GM18951 (cell line): ENCODE measurements around the gene KCTD6.

ENCODE experiments used
- POLR2A ChIP-seq: IDR thresholded peaks from 4 replicates; pipeline ENCODE4 v1.6.1; 2011; ENCODE audit warnings: mild to moderate bottlenecking; ENCODE audit not compliant: insufficient read length, insufficient read depth; ENCODE audit errors: extremely low read depth
- in situ Hi-C: fragments of 300-500 bp; cut with MboI; formaldehyde crosslinking; loops from one replicate; pipeline ENCODE4 v1.12.0; 2022; ENCODE audit warnings: low sequenced_read_pairs, mixed read lengths, inconsistent platforms; ENCODE audit not compliant: unreplicated experiment

Gene KCTD6

DNA sequence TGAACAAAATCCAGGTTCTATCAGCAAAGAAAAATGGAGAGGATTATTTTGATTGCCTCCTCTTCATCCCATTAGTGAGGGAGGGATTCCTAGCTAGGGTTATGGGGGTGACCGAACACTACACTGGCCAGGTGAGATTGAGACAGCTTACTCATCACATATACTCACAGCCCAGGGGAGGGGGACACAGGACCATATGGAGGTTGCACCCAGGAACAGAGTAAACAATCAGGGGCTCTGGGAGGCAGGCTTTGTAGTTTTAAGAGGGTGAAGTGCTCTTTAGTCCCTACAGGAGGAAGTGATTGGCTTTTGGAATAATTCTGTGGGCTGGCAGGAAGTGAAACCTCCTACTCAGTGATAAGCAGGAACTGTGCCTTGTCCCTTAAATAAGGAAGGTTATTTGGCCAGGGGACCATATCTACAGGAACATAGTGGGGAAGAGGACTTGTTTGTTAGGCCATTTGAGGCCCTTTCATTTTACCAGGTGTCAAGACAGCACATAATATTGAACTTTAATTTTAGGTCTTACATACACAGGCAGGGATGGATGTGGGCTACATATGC is 17.5 kb upstream of the KCTD6 start:
- in situ Hi-C loops = no loop called here

DNA sequence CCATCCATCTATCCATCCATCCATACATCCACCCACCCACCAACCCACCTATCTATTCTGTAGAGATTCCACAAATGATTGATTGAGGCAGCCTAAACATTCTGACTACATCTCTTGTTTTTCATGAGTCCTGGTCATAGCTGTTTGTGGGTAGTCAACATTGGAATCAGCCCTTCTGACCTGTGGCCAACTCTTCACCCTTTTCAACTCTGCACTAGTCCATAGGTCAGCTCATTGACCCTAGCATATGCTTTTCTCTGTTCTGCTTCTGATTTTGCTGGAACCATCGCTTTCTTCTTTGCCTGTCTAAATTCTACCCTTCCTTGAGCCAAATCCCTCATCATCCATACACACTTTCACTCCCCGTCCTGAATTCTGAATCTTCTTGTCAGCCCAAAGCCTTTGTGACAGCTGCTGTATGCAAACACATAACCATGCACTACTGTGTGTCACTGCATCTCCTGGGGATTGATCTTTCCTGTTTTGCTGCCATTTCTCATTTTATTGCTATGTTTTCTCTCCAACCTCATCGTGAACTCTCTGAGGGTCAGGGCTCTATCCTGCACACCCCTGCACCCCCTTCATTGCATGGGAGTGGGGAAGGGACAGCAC is 16.8 kb upstream of the KCTD6 start:
- in situ Hi-C loops = no loop called here
- no peak for TF ChIP-seq POLR2A

More for the DNA sequence above, 17.5 kb upstream of the KCTD6 start:
- no peak for TF ChIP-seq POLR2A

DNA sequence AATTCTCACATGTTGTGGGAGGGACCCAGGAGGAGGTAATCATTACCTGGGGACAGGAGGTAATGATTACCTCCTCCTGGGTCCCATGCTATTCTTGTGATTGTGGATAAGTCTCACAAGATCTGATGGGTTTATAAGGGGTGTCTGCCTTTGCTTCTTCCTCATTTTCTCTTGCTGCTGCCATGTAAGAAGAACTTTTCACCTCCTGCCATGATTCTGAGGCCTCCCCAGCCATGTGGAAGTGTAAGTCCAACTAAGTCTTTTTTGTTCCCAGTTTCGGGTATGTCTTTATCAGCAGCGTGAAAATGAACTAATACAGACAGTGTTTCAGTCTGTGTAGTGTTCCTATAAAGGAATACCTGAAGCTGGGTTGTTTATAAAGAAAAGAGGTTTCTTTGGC is 13.1 kb upstream of the KCTD6 start:
- TF ChIP-seq POLR2A = no peak
- in situ Hi-C loops = no loop called here

DNA sequence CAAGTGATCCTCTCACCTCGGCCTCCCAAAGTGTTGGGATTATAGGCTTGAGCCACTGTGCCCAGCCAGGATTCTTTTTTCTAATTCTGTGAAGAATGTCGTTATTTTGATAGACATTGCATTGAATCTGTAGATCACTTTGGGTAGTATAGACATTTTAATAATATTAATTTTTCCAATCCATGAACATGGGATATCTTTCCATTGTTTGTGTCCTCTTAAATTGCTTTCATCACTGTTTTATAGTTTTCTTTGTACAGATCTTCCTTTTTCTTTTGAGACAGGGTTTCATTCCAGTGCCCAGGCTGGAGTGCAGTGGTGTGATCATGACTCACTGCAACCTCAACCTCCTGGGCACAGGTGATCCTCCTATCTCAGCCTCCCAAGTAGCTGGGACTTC is 11.6 kb upstream of the KCTD6 start:
- in situ Hi-C loops = no loop called here
- TF ChIP-seq POLR2A = no peak

DNA sequence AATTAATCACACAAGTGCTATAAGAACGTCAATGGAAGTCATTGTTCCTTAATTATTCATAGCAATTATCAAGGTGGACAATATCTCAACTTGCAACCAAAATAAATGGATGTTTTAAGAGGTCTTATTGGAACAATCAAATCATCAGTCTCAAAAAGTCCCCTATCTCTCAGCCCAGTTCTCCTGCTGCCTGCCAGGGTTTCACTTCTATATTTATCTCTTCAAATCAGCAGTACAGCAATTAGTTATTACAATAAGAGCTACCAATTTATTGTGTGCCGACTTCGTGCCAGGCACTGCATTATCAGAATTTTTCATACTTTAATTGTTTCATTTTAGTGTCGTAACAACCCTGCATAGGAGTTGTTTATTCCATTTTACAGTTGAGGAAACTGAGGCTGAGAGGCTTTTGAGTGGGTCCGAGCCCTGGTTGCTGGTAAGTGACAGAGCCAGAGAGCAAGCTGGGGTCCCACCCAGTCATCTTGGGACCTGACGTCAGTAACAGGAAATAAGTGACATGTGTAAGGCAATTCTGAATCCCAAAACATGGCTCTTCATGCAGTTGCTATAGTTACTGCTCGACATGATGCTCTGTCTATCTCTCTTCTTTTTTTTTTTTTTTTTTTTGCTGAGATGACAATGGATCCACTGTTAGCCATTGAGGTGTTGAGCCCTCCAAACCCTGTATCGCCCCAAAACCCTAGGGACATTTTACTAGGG is 8.8 kb upstream of the KCTD6 start:
- TF ChIP-seq POLR2A = no peak
- in situ Hi-C loops = no loop called here

DNA sequence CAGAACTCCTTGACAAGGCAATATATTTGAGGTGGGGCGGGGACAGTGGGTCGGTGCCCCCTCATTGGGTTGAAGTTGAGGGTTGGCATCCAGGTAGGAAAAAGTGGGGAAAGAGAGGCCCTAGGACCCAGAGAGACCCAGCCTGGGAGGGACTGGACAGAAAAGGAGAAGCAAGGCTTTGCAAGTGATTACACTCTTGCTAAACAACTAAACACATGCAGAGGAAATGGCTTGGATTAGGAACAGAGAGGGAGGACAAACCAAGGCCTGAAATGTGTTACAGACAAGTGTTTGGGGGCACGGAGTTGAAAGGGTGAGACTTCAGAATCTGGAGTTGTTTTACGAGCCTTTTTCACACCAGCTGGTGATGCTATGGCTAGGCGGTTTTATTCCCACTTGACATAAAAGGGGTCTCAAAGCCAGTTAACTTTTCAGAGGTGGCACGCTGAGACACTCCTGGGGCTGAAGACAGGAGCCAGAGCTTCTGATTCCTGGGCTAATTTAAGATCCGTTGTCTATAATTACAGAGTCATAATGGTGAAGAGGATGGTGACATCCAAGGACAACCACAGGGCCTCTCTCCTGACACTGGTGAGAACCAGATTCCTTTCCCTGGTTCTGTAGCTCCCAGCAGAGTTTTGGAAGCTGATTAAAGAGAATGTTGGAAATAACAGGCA is 7.7 kb upstream of the KCTD6 start:
- in situ Hi-C loops = no loop called here
- no peak for TF ChIP-seq POLR2A

DNA sequence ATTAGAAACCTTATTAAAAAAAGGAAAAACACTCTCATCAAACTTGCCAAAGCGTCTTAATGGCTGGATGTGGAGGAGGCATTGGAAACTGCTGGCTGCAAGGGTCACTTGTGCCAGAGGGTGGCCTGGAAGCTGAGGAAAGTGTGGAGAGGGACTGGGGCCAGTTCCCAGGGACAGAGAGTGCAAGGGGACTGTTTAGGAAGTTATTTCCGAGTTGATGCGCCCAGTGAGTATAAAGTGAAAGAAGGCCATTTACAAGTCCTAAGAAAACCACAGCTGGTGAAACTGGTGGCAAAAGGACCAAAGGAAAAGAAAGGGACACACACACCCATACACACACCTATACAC is 7.2 kb upstream of the KCTD6 start:
- no peak for TF ChIP-seq POLR2A
- in situ Hi-C loops = no loop called here

DNA sequence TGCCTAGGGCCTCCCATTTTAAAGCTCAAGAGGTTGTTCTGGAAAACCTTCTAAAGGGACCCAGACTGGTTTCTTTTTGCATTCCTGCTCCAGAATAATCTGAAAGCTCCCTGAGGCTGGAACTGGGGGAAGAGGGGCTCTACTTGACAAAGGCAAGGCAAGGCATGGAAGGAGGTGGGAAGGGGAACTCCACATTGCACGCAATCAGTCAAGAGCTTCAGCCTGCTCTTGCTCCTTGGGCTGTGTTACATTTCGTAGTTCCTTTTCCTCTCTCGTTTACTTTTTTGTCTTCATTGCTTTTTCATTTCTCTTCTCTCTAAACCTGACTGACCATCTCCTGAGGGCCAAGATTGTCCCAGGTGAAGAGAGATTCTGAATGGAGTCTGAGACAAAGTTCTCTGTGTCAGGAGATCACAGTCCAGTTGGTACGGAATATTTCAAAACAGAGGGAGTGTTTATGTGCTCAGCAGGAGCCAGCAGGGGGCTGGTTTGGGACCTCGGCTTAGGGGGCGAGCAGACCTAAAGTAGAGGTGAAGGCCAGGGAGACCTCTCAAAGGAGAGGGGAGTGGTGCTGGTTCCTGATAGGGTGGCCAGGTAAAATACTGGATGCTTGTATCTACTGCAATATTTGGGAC is 6.0 kb upstream of the KCTD6 start:
- no peak for TF ChIP-seq POLR2A
- in situ Hi-C loops = no loop called here

DNA sequence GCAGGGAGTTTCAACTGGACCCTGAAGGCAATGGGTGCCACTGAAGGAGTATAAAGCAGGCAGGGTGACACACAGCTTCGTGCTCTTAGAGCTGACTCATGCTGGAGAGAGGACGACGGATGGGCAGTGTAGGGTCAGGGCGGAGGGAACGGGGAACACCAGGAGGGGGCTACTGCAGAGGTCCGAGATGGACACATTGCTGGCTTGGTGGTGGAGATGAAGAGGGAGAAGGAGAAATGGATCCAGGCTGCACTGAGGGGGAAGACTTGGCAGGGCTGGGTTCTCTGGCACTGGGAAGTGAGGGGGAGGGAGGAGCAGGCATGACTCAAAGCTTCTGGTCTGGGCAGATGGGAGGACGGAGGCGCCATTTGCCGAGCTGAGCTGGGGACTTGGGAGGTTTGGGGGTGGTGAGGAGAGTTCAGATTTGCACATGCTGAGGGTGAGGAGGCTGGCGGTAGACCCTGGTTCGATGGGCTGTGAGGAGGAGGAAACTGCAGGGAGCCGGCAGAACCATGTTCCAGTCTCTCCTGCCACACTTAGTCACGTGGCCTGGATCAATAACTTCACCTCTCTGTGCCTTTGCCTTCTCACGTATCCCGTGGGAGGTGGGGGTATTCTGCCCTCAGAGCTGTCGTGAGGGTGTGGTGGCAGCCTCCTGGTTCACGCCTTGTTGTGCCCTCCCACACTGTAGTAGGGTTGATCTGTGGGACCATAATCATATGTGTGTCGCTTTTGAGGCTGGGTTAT is 4.6 kb upstream of the KCTD6 start:
- in situ Hi-C loops = no loop called here

DNA sequence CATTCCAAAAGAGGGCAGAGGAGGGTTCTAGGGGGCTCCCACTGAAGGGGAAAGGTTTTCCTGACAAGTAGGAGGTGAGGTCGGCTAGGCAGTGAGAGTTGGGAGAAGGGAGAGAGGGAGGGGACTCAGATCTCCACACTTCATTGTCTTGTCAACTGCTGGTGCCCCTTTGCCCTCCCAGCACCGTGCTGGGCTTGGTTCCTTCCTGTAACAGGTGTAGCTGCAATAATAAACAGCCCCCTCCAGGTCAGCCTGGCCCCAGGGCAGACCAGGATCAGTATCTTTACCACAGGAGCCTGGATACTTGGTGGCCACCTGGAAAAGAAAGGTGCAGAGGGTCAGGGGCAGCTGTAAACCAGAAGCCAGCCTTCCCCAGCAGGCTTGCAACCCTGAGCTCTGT is 2.9 kb upstream of the KCTD6 start:
- TF ChIP-seq POLR2A = no peak
- in situ Hi-C loops = no loop called here

More for the DNA sequence above, 4.6 kb upstream of the KCTD6 start:
- no peak for TF ChIP-seq POLR2A

DNA sequence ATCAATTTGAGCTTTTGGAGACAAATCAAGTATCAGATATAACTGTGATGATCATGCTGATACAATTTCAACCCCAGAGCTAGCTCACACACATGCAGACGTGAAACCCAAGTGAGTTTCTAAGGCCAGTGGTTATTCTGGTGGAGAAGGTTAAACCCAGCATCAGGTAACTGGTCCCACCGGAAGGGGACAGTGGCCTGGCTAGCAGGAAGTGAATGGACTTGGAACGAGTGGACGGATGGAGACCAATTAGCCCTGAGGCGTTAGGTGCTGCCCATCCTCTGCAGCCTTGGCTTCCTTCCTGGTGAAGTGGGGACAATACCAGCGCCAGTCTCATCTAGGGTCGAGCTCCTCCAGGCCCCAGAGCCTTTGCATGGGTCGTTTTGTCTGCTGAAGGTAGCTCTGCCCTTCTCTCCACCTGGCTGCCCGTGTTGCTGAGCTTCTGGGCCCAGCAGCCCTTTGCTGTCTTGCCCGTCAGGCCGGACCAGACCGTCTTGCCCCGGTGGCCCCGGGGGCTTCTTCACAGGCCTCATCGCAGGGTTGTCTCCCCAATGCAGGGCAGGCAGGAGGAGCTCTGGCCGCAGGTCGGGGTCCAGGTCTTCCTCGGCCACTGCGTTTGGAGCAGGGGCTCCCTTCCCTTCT is 915 bp upstream of the KCTD6 start:
- TF ChIP-seq POLR2A = no peak
- in situ Hi-C loops = no loop called here

DNA sequence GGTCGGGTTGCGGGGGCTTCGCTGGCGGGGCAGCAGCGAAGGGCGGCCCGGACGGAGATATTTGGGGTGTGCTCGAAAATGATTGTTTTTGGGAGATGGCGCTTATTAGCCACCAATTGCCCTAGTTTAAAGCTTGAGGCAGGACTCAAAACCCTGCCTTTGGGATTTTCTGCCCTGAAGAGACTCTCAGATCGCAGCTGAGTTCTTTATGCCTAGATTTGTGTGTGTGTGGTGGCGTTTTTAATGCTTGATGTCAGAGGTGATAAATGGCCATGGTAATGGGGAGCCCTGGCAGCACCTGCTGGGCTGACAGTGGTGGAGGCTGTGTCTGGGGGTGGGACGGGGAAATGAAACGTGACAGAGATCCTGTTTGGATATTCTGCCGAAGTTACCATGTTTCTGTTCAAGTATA is 604 bp downstream of the KCTD6 start:
- in situ Hi-C loops = no loop called here
- TF ChIP-seq POLR2A = no peak
